ENCODE data around the gene CCDC92B.

CCDC92B gene

DNA sequence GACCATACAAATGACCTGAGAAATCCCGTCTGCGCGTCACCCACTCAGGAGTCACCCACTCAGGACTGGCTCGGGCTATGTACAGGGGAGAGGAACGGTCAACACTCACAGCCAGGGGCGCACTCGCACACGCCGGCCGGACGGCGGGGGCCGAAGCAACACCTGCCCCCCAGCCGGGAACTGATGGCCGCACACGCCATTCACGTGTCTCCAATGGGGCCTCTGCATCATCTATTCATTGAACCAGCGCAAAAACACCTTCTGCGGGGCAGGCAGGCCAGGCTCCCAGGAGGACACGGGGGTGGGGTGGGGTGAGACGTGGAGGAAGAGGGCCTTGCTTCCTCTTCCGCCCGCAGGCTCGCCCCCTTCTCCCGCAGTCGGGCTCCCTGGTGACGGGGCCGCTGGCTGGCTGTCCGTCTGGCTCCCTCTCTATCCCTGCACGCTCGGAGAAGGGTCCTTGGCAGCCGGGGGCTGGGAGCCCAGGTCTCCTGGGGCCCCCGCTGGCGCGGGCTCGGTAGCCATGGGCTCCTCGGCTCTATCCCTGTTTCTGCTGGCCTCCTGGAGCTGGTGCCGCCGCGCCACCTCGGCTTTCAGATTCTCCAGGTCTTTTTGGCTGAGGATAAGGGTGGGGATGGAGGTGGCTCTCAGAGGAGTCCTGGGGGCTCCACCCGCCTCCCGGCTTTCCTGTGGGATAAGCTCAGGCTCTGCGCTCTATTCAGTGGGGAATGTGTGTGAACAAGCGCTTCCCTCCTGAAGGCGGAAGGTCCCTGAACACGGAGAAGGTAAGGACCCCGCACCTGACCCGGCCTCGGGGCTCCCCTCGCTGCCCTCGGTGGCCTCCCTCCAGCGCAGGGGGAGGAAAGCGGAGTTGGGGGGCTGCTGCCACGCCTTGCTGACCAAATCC is 59.0 kb downstream of the CCDC92B start:
- no peak for TF ChIP-seq CTCF (IDR thresholded peaks at IDR 0.05; ENCODE audit: low read depth, low read length)
- DNase-seq (ENCODE audit: low read depth in 2 of 2) = no peak
- H3K4me3 ChIP-seq (replicated peaks in 1 of 2; ENCODE audit: low read depth in 2 of 2, low read length in 2 of 2) = no peak overlapping the region

- no peak overlapping the region for H3K4me3 ChIP-seq (replicated peaks in 1 of 2; ENCODE audit: low read depth in 2 of 2, low read length in 2 of 2)
- no peak for DNase-seq (ENCODE audit: low read depth in 2 of 2)
- TF ChIP-seq CTCF (IDR thresholded peaks at IDR 0.05; ENCODE audit: low read depth, low read length) = no peak
These were observed 59.9 kb downstream of the CCDC92B start for GRCh38 chr17:2689411-2690164.

GRCh38 chr17:2688351-2689342 is 60.8 kb downstream of the CCDC92B start:
- DNase-seq (ENCODE audit: low read depth in 2 of 2) = no peak
- H3K4me3 ChIP-seq (replicated peaks in 1 of 2; ENCODE audit: low read depth in 2 of 2, low read length in 2 of 2) = no peak overlapping the region
- TF ChIP-seq CTCF (IDR thresholded peaks at IDR 0.05; ENCODE audit: low read depth, low read length) = no peak

DNA sequence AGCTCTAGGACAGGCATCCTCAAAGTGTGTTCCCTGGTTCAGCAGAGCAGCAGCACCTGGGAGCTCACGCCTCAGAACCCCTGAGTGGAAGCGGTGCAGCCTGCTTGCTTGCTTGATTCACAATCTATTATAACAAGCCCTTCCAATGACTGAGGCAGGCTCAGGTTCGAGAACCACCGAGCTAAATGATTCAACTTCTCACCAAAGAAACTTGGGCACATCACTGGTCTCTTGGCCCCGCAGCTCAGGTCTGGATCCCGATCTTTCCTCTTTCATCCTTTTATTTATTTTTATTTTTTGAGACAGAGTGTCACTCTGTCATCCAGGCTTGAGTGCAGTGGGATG is 62.4 kb downstream of the CCDC92B start:
- no peak for DNase-seq (ENCODE audit: low read depth in 2 of 2)
- no peak overlapping the region for H3K4me3 ChIP-seq (replicated peaks in 1 of 2; ENCODE audit: low read depth in 2 of 2, low read length in 2 of 2)
- TF ChIP-seq CTCF (IDR thresholded peaks at IDR 0.05; ENCODE audit: low read depth, low read length) = no peak

DNA sequence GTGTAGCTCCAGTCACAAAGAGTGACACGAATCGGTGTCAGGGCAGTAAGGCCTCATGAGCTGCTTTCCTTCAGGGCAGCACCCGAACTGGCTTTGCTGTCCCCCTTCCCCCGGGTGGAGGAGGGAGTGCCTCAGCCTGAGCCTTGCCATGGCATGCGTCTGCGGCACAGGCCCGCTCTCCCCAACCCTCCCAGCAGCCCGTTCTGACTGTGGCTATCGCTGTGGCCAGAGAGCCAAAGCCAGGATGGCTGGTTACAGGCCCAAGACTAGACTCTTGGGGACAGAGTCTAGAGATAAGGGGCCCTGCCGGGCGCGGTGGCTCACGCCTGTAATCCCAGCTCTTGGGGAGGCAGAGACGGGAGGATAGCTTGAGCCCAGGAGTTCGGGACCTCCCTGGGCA is 63.8 kb downstream of the CCDC92B start:
- TF ChIP-seq CTCF (IDR thresholded peaks at IDR 0.05; ENCODE audit: low read depth, low read length) = no peak
- no peak overlapping the region for H3K4me3 ChIP-seq (replicated peaks in 1 of 2; ENCODE audit: low read depth in 2 of 2, low read length in 2 of 2)
- DNase-seq (ENCODE audit: low read depth in 2 of 2) = no peak

GRCh38 chr17:2684549-2684948 is 64.9 kb downstream of the CCDC92B start:
- no peak overlapping the region for H3K4me3 ChIP-seq (replicated peaks in 1 of 2; ENCODE audit: low read depth in 2 of 2, low read length in 2 of 2)
- TF ChIP-seq CTCF (IDR thresholded peaks at IDR 0.05; ENCODE audit: low read depth, low read length) = no peak
- DNase-seq (ENCODE audit: low read depth in 2 of 2) = no peak

Measured in cardiac fibroblast (primary cell).